Measurements from ENCODE around the gene SMARCC1.

DNA sequence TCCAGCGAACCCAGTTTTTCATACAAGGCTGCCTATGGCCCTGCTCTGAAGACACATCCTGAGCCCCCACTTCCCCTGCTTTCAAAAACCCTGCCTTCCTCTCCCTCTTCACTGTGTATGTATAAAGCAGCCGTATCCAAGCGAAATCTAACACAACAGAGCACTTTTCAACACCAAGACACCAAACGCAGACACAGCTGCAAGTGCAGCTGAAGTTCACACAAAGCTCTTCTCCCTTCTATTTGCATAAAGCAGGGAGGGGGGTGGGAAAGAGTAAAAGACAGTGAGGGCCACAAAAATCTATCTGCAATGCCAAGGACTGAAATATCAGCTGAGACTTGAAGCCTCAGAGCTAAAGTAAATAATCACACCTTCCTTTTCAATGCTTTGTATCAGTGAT is 168.0 kb downstream of the SMARCC1 start:
- TF ChIP-seq, protein P1, sequence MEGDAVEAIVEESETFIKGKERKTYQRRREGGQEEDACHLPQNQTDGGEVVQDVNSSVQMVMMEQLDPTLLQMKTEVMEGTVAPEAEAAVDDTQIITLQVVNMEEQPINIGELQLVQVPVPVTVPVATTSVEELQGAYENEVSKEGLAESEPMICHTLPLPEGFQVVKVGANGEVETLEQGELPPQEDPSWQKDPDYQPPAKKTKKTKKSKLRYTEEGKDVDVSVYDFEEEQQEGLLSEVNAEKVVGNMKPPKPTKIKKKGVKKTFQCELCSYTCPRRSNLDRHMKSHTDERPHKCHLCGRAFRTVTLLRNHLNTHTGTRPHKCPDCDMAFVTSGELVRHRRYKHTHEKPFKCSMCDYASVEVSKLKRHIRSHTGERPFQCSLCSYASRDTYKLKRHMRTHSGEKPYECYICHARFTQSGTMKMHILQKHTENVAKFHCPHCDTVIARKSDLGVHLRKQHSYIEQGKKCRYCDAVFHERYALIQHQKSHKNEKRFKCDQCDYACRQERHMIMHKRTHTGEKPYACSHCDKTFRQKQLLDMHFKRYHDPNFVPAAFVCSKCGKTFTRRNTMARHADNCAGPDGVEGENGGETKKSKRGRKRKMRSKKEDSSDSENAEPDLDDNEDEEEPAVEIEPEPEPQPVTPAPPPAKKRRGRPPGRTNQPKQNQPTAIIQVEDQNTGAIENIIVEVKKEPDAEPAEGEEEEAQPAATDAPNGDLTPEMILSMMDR (IDR thresholded peaks at IDR 0.05; ENCODE audit: poor library complexity) = no peak
- TF ChIP-seq EZH2phosphoT487 (IDR thresholded peaks at IDR 0.05; ENCODE audit: low read depth, severe bottlenecking, unreplicated experiment) = no peak
